DMS 273 (cell line): ENCODE measurements around the gene TBX15.
A peak's percentile ranks its signal among the peaks of the same experiment; 100 is the strongest.

Source experiments
- DNase-seq: peaks from one replicate; lab custom pipeline; 2025; ENCODE audit not compliant: unreplicated experiment; lab: John Stamatoyannopoulos, UW

TBX15 gene

DNA sequence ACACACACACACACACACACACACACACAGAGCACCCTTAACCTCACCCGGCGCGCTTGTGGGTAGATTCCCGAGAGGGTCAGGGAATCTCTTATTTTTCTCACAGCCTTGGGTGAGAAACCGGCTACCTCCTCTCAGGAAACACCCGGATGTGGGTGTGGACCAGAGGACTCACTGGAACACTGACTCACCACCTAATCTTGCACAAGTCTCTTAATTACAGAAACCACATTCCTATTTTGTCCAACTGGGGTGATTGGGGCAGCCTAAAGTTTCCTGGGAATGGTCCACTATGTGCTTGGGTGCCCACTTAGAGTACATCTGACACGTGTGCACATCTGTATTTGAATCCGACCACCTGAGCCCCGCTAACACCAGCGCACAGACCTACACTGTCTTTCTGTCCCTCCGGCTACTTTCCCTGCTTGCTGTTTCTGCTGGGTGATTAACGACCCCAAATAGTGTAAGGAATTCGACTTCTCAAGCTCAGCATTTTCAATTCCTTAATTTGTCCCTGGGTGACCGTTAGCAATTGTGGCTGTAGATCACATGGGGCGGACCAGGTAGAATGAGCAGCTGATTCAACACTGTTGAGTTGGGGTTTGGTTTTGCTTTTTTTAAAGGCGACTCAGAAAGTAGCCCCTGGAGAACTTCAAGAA, 14.0 kb upstream of the TBX15 start:
- DNase-seq: no peak

DNA sequence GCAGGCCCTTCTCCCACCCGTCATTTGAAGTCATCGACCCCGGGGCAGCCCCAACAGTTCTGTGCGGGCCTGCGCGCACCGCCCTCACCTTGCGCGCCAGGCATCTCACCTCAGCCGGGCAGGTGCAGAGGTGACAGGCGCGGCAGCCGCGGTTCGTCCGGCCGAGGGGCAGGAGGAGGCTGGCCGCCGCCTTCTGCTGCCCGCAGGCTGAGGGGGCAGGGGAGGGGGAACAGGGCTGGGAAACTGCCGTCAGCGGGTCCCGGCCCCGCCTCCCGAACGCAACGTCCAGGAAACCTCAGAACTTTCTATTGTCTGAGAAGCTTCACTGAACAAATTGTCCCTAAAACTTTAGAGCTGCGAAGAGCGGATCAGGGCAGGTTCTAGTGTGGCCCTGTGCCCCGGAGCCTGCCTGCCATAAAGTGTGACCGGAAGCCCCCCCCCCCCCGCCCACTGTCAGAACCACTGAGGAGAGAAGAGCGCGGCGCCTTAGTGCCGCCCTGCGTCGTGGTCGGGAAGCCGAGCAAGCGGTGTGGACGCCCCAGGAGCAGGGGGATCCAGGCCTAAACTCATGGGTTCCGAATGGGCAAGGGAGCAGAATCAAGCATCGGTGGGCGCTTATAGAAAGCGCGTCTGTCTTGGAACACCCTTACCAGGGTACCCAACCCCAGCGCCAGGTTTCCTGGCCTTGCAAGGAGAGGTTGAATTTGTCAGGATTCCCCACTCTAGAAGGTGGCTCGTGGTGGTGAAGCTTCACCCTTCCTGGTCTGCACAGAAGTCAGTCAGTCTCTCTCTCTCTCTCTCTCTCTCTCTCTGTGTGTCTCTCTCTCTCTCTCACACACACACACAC, 13.3 kb upstream of the TBX15 start:
- no peak for DNase-seq

DNA sequence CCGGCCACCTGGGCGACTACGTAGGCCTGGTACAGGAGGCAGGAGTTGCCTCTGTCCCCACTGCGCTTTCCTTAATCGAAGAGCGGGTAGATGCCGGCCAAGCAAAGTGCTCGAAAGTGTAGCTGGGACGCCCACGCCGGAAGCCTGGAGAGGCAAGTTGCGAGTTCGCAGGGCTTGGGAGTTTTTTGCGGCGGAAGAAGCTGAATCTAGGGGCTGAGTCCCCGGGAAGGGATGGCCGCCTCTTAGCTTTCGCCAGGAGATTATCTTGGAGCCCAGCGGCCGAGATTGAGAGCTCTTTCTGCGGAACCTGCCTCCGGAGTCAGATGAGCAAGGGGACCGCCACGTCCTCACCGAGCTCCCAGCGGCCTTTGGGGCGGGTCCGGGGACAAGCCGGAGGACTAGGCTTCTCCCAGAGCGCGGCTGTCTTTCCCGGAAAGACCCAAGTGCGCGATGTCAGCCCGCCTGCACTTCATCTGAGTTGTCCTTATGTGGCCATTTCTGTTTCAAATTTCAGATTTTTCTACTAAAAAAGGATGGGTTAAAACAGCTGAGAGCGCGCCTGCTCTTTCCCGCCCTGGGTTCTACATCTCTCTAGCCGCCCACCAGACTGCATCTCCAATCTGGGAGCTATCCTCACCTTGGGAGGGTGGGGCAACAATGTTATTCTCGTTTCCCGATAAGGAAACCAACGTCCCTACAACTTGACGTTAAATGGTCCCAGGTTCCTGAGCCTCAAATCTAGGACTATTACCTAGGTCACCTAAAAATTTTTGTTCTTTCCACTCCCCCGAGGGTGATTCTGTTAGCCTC, 12.4 kb upstream of the TBX15 start:
- no peak for DNase-seq

DNA sequence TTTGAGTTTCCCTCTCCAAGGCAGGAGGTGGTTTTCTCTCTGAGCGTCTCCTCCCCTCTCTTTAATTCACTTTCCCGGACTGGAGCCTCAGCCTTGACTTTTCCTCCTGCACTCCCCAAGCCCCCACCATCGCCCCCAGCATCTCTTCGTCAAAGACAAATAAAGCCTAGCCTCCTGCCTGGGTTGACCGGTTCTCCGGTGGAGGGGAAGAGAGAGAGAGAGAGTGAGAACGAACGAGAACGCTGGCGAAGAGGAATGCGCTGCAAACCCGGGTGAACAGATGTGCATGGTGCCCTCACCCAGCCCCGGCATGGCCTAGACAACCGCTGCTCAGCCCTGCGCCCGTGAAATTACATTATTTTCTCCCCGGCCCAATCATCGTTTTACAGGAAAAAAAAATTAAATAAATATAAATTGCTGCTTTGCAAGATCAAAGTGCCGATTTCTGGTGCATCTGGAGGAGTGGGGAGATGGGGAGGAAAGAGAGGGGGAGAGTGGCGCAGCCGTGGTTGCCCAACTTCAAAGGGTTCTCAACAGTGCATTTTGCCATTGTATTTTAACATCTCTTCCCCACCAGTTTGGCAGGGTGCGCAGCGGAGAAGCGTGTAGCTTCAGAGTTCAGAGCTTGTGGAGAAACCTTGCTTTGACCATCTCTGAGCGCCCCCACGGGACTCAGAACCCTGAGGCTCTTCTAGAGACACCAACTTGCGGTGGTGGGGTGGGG, 11.4 kb upstream of the TBX15 start:
- DNase-seq: no peak

DNA sequence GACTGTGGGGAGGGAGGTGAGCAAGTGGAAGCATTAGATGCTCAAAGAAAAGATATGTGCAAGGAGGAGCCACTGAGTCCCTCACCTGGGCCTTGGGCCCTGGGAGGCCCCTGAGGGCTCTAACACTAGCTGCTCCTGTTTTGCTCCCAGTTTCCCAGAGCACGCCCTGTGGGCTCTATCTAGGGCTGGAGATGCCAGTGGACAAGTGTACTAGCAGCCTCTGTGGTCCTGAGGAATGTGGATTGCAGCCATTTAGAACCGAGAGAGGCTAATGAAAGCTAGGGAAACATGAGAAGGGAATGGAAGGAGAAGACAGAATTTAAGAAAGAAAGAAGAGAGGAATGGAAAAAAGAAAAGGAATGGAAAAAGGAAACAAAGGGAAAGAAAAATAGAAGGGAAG, 10.0 kb upstream of the TBX15 start:
- DNase-seq: no peak

DNA sequence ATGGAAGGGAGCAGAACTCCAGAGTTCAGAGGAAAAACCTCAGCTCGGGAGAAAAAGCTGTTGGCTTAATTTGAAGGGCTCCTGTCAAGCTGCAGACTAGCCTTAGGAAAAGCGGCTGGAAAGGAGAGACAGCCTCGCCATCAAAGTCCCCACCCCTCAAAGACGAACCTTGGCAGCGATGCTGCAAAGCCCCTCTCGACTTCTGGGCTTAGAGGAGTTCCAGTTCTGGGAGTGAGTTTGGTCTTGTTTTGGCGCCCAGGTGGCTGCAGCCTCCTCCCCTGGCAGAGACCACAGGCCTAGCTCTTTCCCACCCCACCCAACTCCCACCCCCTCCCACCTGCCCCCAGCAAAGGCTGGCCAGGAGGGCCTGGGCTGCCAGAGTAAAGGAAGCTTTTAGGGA, 9.1 kb upstream of the TBX15 start:
- no peak for DNase-seq

DNA sequence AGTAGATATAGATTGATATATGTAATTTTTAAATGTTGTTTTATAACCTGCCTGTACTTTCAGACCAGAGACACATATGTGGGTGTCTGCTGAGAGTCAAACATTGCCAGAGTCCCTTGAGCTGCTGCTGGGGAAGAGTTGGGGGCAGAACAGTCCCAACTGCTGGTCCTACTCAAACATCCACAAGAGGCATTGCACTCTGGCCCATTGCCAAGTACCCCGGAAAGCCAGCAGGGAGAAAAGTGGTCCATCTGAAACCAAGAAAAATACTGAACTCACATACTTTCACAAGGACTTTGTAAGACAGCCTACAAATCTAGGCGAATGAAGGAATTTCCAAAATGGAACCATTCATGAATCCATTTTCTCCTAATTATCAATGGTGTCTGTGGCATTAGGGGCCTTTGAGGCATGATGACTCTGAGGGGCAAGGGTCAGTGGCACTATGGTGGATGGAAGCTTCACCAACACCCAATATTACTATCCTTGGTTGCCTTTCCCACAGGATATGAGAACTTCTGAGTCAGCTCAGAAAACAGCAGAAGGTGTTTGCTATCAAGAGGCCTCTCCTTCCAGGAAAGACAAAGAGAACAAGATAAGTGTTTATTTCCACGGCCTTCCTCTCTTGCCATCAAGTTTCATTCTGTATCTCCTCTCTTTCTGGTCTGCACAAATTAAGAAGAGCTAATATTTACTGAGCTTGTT, 7.3 kb upstream of the TBX15 start:
- no peak for DNase-seq

DNA sequence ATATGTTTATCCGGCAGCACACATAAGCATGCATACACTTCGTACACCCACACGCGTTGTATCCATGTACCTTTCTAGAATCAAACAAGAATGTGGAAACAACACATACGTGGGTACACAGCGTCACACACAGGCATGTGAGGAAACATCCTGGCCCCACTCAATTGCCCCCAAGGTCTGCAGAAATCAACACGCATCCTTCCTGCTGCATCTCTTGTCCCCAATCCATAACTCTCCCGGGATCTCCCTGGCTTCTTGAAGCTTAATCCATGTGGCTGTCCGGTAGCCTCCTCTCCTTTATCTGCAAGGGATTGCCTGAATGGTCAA, 5.5 kb upstream of the TBX15 start:
- DNase-seq: no peak

DNA sequence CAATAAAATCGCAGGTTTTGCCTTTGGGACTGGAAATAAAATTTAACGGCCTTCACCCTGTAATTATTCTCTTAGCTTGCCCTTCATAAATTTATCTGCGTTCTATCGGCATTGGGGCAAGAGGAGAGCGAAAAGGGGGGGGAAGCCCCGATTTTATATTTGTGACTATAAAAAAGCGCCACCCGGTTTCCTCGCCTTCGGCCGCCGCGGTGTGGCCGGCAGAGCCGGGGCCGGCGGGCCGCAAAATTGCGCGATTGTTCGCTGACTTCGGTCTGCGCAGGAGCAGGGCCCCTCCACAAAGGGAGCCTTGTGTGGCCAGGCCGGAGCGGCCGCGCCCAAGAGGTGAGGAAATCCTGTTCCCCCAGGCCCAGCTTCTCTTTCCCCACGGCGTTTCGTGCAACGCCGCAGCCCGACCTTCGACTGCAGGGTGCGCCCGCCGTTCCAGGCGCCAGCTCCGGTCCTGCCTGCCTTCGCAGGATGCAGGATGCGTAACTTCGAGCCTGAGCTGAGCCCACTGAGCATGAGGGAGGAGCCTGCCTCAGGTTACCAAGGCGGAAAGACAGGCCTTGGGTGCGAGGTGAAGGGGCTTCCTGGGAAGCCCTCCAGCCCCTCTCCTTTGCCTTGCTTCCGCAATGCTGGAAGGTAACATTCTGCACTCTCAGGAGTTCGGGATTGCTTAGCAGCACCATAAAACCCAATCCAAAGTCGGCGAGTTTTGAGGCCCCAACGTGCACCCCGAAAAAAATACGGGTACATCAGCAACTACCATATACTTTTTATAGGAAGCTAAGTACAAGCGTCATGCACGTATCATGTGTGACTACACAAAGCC, 4.9 kb upstream of the TBX15 start:
- no peak for DNase-seq

DNA sequence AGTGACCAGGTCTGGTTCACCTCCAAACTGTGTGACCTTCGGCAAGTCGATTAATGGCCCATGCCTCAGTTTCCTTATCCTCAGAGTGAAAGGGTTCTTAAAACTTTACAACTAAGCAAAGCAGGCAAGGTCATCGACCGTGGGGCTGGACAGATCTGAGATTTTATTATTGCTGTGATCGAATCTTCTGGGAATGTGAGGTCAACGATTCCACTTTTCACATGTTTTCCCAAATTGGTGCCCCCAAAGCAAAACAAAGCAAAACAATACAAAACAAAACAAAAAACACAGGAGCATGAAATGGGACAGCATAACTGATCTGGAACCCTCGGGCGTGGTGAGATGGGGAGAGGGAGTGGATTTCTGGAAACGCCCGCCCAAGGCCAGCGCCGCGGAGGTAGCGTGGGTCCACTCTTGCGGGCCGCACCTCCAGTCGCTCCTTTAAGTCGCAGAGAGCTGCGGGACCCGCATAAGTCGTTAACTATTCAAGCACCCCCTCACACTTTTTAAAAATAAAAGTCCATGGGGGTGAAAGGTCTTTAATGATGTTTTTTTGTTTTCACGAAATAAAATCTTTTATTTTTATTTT, 4.2 kb upstream of the TBX15 start:
- no peak for DNase-seq

DNA sequence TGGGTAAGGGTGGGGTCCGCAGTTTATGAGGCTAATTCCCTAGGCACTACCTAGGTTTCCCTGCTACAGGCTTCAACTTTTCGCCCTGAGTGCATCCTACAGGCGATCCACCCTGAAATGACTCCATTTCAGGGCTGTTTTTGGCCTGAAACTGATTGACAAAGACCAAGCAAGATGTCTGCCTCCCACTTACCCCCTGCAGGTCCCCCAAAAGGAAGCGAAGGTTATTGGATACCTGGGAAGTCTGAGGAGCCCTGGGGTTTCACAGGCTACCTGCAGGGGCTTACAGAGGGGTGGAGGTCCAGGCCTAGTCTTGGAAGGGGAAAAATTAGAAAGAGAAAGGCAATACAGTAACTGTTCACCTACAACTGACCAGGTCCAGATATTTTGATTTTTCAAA, 3.3 kb upstream of the TBX15 start:
- DNase-seq: no peak

DNA sequence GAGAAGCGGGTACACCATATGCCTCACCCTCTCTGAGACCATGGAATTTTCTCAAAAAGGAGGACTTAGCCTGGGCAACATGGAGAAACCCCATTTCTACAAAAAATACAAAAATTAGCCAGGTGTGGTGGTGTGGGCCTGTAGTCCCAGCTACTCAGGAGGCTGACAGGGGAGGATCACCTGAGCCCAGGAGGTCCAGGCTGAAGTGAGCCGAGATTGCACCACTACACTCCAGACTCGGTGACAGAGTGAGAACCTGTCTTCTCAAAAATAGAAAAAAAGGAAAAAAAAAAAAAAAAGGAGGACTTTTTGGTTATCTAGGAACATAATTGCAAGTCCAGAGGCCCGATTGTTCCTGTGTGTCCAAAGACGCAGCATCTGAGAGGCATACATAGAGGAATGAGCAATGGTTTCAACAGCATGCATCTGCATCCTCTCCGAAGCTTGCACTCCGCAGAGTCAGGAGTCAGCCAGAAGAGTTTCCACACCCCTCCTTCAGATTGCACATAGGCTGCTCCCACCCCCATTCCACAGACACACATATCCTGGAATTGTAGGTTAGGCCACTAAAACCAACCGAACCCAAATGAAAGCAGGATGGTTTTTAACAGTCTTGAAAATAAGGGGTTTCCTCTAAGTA, 2.5 kb upstream of the TBX15 start:
- DNase-seq: no peak

DNA sequence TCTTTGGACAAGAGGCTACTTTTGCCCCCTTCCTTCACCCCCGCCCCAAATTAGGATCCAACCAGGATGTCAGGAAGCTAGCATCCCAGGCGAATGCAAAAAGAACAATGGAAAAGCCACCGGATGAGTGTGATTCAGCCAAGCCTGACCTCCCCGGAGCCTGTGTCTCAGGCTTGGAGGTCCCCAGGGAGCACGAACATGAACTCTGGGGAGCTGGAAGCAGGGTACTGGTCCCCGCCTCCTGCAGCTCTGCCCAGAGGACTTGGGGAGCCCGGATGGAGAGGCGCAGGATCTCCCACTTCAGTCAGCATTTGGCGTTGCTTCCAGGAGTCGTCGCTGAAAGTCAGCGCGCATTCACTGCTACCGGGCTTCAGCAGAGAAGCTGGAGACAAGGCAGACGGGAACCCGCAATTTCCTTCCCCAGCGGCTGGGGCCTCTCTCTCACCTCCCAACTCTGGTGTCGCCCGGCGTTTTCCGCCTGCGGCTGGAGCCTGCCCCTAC, 1.8 kb upstream of the TBX15 start:
- no peak for DNase-seq

DNA sequence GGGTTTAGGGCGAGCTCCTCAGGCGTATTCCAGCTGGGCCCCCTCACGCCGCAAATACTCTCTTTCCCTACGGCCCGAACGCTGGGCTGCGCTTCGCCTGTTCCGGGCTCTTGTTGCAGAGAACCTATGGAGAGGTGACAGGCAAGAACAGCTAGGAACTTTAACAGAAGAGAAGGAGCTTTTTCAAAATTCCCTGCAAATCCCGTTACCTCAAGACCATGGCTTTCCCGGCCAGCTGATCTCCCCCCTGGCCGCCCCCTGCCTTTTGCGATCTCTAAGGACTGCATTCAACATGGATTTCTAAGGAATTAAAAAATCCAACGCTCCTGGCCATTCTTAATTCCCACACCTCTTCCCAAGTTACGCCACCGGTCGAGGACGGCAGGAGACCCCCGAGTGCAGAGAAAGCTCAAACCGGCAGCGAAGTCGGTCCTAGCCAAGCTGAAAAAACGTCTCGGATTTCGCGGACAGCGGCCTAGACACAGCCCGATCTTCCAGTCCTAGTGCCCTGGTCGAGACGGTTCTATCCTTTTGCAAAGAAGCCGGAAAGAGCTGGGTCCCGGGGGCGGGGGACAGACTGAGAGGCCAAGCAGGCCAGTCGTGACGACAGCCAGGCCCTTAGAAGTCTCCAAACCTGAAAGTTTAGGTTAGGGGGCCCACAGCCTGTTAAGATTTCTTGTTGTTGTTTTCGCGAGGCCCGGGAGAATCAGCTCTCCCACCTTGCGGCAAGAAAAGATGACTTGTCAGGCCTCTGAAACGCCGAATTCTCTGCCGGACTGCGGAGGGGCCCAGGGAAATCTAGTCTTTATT, 1.1 kb upstream of the TBX15 start:
- DNase-seq: no peak

DNA sequence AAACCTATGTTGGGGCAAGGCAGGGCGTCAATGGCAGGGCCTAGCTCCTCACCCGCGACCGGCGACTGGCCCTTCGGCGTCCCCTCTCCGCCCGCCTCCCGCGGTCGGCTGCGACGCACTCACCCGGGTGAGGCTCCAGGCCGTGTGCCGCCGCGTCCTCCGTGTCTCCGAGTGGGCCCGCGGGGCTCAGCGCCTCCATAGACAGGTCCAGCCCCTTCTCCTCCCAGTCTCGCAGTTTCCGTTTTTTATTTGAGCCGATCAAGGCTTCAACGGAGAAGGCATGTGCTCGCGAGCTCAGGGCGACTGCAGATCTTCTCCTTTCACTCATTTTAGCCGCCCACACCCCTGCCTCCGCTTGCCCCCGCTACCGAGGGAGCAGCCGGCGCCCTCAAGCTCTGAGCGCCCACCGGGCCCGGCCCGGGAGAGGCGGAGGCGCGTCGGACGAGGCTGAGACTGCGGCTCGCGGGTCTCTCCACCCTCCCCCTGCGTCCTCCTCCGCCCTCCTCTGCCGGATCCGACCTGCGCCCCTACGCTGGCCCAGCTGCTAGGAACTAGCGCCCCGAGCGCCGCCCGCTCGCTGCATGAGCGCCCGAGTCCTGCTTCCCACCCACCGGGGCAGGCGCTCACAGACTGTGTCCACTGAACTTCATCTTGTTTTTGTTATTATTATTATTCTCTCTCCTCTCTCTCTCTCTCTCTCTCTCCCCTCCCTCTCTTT, 516 bp downstream of the TBX15 start:
- peak; percentile 75 for DNase-seq

DNA sequence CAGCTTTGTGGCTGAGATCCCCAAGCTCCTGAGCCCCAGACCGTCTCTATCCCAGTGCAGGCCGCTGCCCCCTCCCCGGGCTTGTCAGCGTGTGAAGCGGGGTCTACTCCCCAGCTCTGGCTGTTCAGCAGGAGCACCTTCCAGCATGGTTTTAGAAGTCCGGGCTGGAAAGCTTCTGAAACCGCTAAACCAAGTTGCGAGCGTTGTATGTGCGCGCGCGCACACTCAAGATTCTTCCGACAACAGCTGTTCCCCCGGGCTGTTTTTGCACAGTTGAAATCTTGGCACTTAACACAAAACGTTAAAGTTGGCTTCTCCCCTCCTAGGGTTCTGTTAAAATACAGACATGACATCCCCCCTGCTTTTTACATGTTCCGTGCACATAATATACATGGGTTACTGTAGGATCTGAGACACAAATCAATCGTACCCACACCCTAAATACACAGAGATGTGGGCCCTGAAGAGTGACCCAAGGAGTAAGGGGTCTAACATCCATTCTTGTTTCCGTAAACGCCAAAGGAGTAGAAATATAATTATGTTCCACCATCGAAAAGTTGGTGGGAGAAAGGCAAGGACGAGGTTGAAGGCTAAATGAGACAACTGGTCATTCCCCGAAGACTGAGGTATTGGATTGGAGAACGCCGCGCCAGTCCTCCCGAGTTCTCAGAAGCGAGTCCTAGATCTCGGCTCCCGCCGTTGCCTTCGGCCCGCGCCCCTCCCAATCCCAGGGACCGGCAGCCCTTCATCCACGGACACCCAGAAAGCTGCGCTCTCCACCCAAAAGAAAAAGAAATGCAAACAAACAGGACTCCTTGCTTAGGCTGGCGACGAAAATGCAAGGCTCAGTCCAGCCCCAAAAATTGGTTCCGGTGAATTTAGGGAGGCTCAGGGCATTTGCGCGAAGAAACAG, 1.3 kb downstream of the TBX15 start:
- DNase-seq: no peak
